CD14-positive monocyte (primary cell): Measurements from ENCODE around the gene MEX3B. TPM values are rescaled to one million over a fixed set of nuclear protein-coding genes. Genes with fewer than 3 reads are reported as not detected.

Experiments
- DNase-seq, 3 donors: peaks; one replicate each; pipeline ENCODE4 v3.0.0-alpha.2; 2011 to 2022
- H2AFZ ChIP-seq: 2 replicates; pipeline ENCODE4 v1.6.0; 2012; ENCODE audit warnings: mild to moderate bottlenecking, low read depth, low read length, inconsistent platforms; ENCODE audit not compliant: insufficient read depth, poor library complexity, severe bottlenecking
- H3K27ac ChIP-seq, 2 donors: 1 replicate in 1 of 2; 2 replicates in 1 of 2; pipeline ENCODE4 v1.5.1; 2012 to 2013; ENCODE audit warnings: low read length in 2 of 2, control low read depth in 1 of 2, inconsistent platforms in 1 of 2, low read depth in 1 of 2, mild to moderate bottlenecking in 1 of 2
- H3K27me3 ChIP-seq, 2 donors: one replicate each; pipeline versions ENCODE4 v1.6.0 to v1.6.1; 2011 to 2013; ENCODE audit warnings: low read length in 2 of 2; ENCODE audit not compliant: control insufficient read depth in 2 of 2, insufficient read depth in 2 of 2
- H3K36me3 ChIP-seq, 2 donors: replicated peaks in 1 of 2; 1 replicate in 1 of 2; 2 replicates in 1 of 2; pipeline versions ENCODE4 v1.5.1 to v1.6.1; 2012 to 2013; ENCODE audit warnings: low read length in 2 of 2, control low read depth in 1 of 2, inconsistent platforms in 1 of 2, mild to moderate bottlenecking in 1 of 2; ENCODE audit not compliant: insufficient read depth in 2 of 2, control insufficient read depth in 1 of 2
- H3K4me1 ChIP-seq, 2 donors: 1 replicate in 1 of 2; 2 replicates in 1 of 2; pipeline versions ENCODE4 v1.5.1 to v1.6.1; 2012 to 2013; ENCODE audit warnings: low read length in 2 of 2, control low read depth in 1 of 2, inconsistent platforms in 1 of 2, mild to moderate bottlenecking in 1 of 2, moderate library complexity in 1 of 2; ENCODE audit not compliant: insufficient read depth in 2 of 2, control insufficient read depth in 1 of 2
- H3K4me2 ChIP-seq: replicated peaks from 2 replicates; pipeline ENCODE3; 2012; ENCODE audit warnings: low read length, moderate library complexity, mild to moderate bottlenecking; ENCODE audit not compliant: poor library complexity, severe bottlenecking; ENCODE audit errors: extremely low read depth
- H3K4me3 ChIP-seq, 3 experiments: fragments of 200-600 bp in 1 of 3; sonication (generic) in 1 of 3; replicated peaks in 1 of 3; 1 replicate in 2 of 3; 2 replicates in 1 of 3; pipeline ENCODE4 v1.5.1; 2011 to 2013; ENCODE audit warnings: low read length in 3 of 3, mild to moderate bottlenecking in 3 of 3, control low read depth in 2 of 3, low read depth in 2 of 3, inconsistent platforms in 1 of 3, moderate library complexity in 1 of 3
- H3K79me2 ChIP-seq: 2 replicates; pipeline ENCODE4 v1.6.0; 2012; ENCODE audit warnings: mild to moderate bottlenecking, control low read depth, inconsistent platforms, low read length, moderate library complexity; ENCODE audit not compliant: insufficient read depth
- H3K9ac ChIP-seq: 2 replicates; pipeline ENCODE4 v1.6.0; 2017; ENCODE audit warnings: low read length, mild to moderate bottlenecking; ENCODE audit not compliant: insufficient read depth, poor library complexity, severe bottlenecking
- H3K9me3 ChIP-seq, 2 donors: replicated peaks in 1 of 2; 1 replicate in 1 of 2; 2 replicates in 1 of 2; pipeline versions ENCODE4 v1.5.1 to v1.6.1; 2012 to 2013; ENCODE audit warnings: low read length in 2 of 2, control low read depth in 1 of 2; ENCODE audit not compliant: control insufficient read depth in 1 of 2, insufficient read depth in 1 of 2
- H4K20me1 ChIP-seq: 2 replicates; pipeline ENCODE4 v1.6.0; 2012; ENCODE audit warnings: mild to moderate bottlenecking, low read length, control low read depth, moderate library complexity; ENCODE audit not compliant: insufficient read depth
- H3K27ac Mint-ChIP-seq, 7 donors: one replicate each; pipeline ENCODE4 v1.8.0; 2020; ENCODE audit warnings: mild to moderate bottlenecking in 7 of 7, mixed read lengths in 7 of 7, moderate library complexity in 6 of 7, inconsistent platforms in 2 of 7
- H3K27me3 Mint-ChIP-seq, 3 donors: one replicate each; pipeline ENCODE4 v1.8.0; 2021 to 2022; ENCODE audit warnings: low read depth in 3 of 3, mild to moderate bottlenecking in 3 of 3, mixed read lengths in 3 of 3, moderate library complexity in 3 of 3, inconsistent platforms in 1 of 3
- H3K36me3 Mint-ChIP-seq, 2 donors: one replicate each; pipeline ENCODE4 v1.8.0; 2020; ENCODE audit warnings: mixed read lengths in 2 of 2, inconsistent platforms in 1 of 2, mild to moderate bottlenecking in 1 of 2
- H3K4me1 Mint-ChIP-seq: one replicate; pipeline ENCODE4 v1.8.0; 2020; ENCODE audit warnings: mild to moderate bottlenecking, mixed read lengths
- H3K4me3 Mint-ChIP-seq, 2 donors: one replicate each; pipeline ENCODE4 v1.8.0; 2020; ENCODE audit warnings: mild to moderate bottlenecking in 2 of 2, mixed read lengths in 2 of 2, moderate library complexity in 1 of 2
- H3K9me3 Mint-ChIP-seq, 7 donors: one replicate each; pipeline ENCODE4 v1.8.0; 2020 to 2022; ENCODE audit warnings: mixed read lengths in 7 of 7, mild to moderate bottlenecking in 6 of 7, moderate library complexity in 6 of 7, inconsistent platforms in 2 of 7
- WGBS: methylation state at CpG from one replicate; pipeline ENCODE4 v1.1.5; 2013; ENCODE audit warnings: missing lambda C conversion rate; ENCODE audit not compliant: insufficient coverage; 5-methylcytosine and 5-hydroxymethylcytosine counted together
- intact Hi-C, 2 donors: fragments of 100-400 bp; cut with micrococcal nuclease; formaldehyde crosslinking; loops; one replicate each; pipeline versions ENCODE4 v1.15.0 to v1.15.1; 2023
- polyA plus RNA-seq, 3 donors: library from polyadenylated mRNA; depleted of rRNA in 1 of 3; unstranded in 2 of 3; stranded (reverse) in 1 of 3; fragments of 300-500 nt in 2 of 3; fragments of >200 nt in 1 of 3; fragmentation: Illumina TruSeq in 2 of 3; gene quantifications; 1 replicate in 2 of 3; 2 replicates in 1 of 3; pipeline ENCODE4 v1.2.3, GENCODE V29; 2012 to 2021
- TF ChIP-seq, protein P1 (sequence below): fragments of 200-600 bp; IDR thresholded peaks from one replicate; pipeline ENCODE4 v1.8.0; 2022; ENCODE audit warnings: antibody characterized with exemption, mild to moderate bottlenecking

Gene MEX3B
- polyA plus RNA-seq, 3 donors = 0.05 to 4.7 TPM; not detected in 1

DNA sequence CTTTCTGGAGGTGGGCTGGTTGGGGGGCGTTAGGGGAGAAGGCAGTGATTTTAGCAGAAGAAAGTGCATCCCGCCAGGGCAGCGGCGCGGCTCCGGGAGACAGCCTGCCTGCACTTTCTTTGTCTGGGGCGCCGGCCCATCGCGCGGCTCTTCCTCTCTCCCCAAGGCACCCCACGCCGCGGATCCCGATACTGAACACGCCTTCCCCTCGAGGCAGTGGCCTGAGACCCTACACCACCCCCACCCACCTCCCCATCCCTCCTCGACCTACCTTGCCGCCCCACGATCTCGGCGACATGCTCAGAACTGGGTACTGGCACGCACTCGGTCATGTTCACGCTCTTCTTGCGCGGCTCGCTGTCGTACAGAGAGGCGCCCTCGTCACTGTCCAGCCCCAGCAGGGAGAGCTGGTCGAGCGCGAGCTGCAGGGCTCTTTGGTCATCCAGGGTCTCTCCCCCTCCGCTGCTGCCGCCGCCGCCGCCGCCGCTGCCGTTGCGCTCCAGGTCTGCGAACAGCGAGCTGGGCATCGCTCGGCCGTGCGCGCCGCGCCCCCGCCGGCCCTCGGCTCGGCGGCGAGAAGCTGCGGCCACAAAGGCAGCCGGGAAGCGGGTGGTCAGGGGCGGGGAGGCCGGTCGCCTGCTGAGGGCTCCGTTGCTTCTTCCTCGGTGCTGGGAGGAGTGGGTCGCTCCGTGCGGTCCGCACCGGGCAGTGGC lies 483 bp downstream of the MEX3B start:
- under 1% methylated on average over 70 of the region's 71 CpGs for WGBS
- H3K27ac ChIP-seq = no peak overlapping the region
- no peaks in the 10 kb centered on the region for H3K9me3 ChIP-seq
- H3K27me3 ChIP-seq = peaks cover 8 to 32% of the 10 kb centered on the region in 2 donors
- Mint-ChIP-seq H3K36me3 (peaks cover 9 to 14% of the 10 kb centered on the region in 2 donors), H3K4me1 (peaks cover 22% of the 10 kb centered on the region), H3K27ac (peak overlapping the region in 3 of 7 donors; percentile 12 to 59 (median 24)), H3K9me3 (peaks cover 0 to 6% (median 3%) of the 10 kb centered on the region in 7 donors), H3K27me3 (peaks cover 27 to 38% (median 27%) of the 10 kb centered on the region in 3 donors), H3K4me3 (peak overlapping the region; percentile 93 to 97)
- peak overlapping the region; percentile 94 for H2AFZ ChIP-seq
- H3K4me2 ChIP-seq = peak overlapping the region; percentile 81
- H3K9ac ChIP-seq = peak overlapping the region; percentile 70
- TF ChIP-seq, protein P1, sequence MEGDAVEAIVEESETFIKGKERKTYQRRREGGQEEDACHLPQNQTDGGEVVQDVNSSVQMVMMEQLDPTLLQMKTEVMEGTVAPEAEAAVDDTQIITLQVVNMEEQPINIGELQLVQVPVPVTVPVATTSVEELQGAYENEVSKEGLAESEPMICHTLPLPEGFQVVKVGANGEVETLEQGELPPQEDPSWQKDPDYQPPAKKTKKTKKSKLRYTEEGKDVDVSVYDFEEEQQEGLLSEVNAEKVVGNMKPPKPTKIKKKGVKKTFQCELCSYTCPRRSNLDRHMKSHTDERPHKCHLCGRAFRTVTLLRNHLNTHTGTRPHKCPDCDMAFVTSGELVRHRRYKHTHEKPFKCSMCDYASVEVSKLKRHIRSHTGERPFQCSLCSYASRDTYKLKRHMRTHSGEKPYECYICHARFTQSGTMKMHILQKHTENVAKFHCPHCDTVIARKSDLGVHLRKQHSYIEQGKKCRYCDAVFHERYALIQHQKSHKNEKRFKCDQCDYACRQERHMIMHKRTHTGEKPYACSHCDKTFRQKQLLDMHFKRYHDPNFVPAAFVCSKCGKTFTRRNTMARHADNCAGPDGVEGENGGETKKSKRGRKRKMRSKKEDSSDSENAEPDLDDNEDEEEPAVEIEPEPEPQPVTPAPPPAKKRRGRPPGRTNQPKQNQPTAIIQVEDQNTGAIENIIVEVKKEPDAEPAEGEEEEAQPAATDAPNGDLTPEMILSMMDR = no peak
- DNase-seq = peak; percentile 14 to 28 (median 16)
- H3K4me1 ChIP-seq = peaks cover 26 to 40% of the 10 kb centered on the region in 2 donors
- no peaks in the 10 kb centered on the region for H4K20me1 ChIP-seq
- H3K36me3 ChIP-seq = no peaks in the 10 kb centered on the region
- H3K79me2 ChIP-seq = no peaks in the 10 kb centered on the region
- intact Hi-C loops = loop anchor here in 1 of 2 donors (10.0 kb wide), 2 partner anchors 219 to 1051 kb away; partner anchors contain the start of genes EFL1 and SAXO2
- H3K4me3 ChIP-seq = peak overlapping the region; percentile 80 to 85 (median 82)

DNA sequence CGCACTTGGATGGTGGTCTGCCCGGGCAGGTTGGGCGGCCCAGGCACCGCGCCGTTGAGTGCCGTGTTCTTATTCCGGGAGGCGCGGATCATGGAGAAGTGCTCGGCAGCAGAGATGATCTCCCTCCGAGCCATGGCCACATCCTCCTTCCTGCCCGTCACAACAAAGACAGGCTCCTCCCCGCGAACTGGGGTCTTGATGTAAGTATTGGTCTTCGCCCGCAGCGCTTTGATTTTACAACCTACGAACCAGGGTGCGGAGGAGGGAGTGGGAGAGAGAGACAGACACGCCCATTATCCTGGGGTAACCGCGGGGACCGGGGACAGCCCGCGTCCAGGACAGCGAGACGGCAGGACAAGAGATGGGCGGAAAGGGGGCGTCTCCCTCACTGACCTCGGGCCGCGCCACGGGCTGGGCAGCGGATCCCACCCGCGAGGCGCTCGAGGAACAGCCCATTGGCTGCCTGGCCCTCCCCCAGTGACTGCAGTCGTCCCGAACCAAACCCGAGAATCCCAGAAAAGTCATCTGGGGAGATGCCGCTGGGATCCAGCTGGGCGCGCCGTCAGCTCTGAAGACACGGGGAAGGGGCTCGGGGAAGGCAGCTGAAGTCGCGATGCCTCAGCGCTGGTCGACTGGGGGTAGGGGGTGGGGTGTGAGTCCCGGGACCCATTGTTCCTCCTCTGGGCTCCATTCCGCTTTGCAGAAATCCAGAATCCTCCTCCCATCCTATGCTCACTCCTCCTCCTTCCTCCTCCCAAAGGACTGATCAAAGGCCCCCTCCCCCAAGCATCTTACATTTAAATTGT lies 1.2 kb downstream of the MEX3B start:
- Mint-ChIP-seq H3K36me3 (peaks cover 9 to 14% of the 10 kb centered on the region in 2 donors), H3K4me3 (peak overlapping the region; percentile 93 to 97), H3K4me1 (peaks cover 22% of the 10 kb centered on the region), H3K27ac (peak overlapping the region in 4 of 7 donors; percentile 22 to 71 (median 50)), H3K9me3 (peaks cover 0 to 6% (median 3%) of the 10 kb centered on the region in 7 donors), H3K27me3 (peaks cover 25 to 38% (median 26%) of the 10 kb centered on the region in 3 donors)
- H3K9me3 ChIP-seq = no peaks in the 10 kb centered on the region
- H3K4me1 ChIP-seq = peaks cover 26 to 40% of the 10 kb centered on the region in 2 donors
- peaks cover 8 to 30% of the 10 kb centered on the region in 2 donors for H3K27me3 ChIP-seq
- no peak overlapping the region for H3K27ac ChIP-seq
- H4K20me1 ChIP-seq = no peaks in the 10 kb centered on the region
- H3K9ac ChIP-seq = peak overlapping the region; percentile 70
- peak; percentile 11 to 21 (median 14) for DNase-seq
- TF ChIP-seq, protein P1 = no peak
- H2AFZ ChIP-seq = peak overlapping the region; percentile 94
- intact Hi-C loops = loop anchor here in 1 of 2 donors (10.0 kb wide), 2 partner anchors 220 to 1050 kb away; partner anchors contain the start of genes EFL1 and SAXO2
- H3K36me3 ChIP-seq = no peaks in the 10 kb centered on the region
- H3K79me2 ChIP-seq = no peaks in the 10 kb centered on the region
- peak overlapping the region; percentile 80 to 85 (median 82) for H3K4me3 ChIP-seq
- peak overlapping the region; percentile 81 for H3K4me2 ChIP-seq
- WGBS = 2% methylated on average over 24 of the region's 54 CpGs
